T-helper 2 cell treated with Interferon-gamma antibody and Interleukin-4, amounts not matched to agents 5 μg/mL and 100 μg/mL, for 36 hours (primary cell): ENCODE results near the gene AMN1.
"Not testable (repeated sequence)": the region's sequence is repeated elsewhere in the genome, so short reads cannot be mapped to it uniquely, and the experiment has no call there.

Experiments used
- DNase-seq: peaks from one replicate; pipeline ENCODE4 v3.0.0; 2021; ENCODE audit warnings: low spot score
- H3K27ac Mint-ChIP-seq: one replicate; pipeline ENCODE4 v1.8.0; 2021; ENCODE audit warnings: mild to moderate bottlenecking, mixed read lengths
- H3K27me3 Mint-ChIP-seq: one replicate; pipeline ENCODE4 v1.8.0; 2021; ENCODE audit warnings: low read depth, mixed read lengths
- H3K36me3 Mint-ChIP-seq: one replicate; pipeline ENCODE4 v1.8.0; 2021; ENCODE audit warnings: low read depth, mixed read lengths
- H3K4me1 Mint-ChIP-seq: one replicate; pipeline ENCODE4 v1.8.0; 2021; ENCODE audit warnings: low read depth, mixed read lengths
- H3K4me3 Mint-ChIP-seq: one replicate; pipeline ENCODE4 v1.8.0; 2022; ENCODE audit warnings: mild to moderate bottlenecking, moderate library complexity, mixed read lengths
- H3K9me3 Mint-ChIP-seq: one replicate; pipeline ENCODE4 v1.8.0; 2021; ENCODE audit warnings: mixed read lengths

The AMN1 gene

DNA sequence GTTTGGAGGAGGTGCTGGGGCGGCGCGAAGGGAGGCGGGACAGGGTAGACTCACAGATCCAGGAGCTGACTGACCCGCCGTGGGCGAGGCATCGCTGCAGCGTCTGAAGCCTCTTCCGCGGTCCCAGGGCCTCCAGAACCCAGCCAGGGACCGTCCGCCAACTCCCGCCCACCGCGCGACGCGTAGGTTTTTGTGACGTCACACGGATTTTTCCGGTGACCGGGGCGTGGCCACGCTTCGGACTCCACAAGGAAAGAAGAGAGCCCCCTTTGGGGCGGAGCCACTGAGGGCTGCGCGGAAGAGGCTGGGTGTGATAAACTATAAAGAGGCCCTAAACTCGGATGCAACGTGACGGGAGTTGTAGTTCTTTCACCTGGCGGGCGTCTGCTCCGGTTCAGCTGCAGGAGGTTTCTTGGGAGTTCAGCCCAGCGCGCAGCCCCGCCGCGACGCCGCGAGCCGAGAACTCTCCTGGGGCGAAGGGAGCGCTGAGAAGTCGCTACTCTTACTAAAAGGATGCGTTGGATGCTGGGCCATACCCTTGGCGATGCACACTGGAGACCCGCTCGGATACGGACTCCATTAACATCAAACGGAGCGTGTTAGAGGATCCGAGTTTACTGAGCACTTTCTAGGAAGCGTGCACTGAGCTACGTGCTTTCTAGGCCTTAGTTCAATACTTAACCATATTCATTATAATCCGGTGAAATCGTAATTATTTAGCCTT, at the start of gene AMN1:
AMN1 (minus strand) TSS at position 105 of the 724 bp plus-strand sequence; CDS start at position 92, 13 bp downstream.
- H3K36me3 Mint-ChIP-seq: peaks cover 28% of the 10 kb centered on the region

DNA sequence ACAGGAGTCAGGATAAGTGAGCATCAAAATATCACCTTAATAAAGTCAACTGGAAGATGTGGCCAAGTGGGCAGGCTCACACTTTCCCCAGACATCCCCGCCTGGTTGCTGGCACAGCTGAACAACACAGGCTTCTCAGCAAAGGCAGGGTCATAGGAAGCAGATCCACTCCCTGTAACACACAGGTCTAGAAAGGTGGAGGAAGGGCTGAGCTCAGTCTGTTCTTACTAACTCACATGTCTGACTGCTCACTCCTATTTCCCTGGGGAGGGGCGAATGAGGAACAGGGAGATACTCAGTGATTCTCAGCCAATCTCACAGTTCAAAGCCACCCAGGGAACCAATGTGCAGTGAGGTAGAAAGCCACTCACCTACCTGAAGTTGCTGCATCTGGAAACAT, 45.0 kb upstream of the AMN1 start:
- no peaks in the 10 kb centered on the region for H3K9me3 Mint-ChIP-seq
- H3K4me3 Mint-ChIP-seq: no peak overlapping the region
- no peak overlapping the region for H3K27ac Mint-ChIP-seq
- H3K27me3 Mint-ChIP-seq: peaks cover 20% of the 10 kb centered on the region
- no peak for DNase-seq
- H3K4me1 Mint-ChIP-seq: peaks cover 3% of the 10 kb centered on the region
- H3K36me3 Mint-ChIP-seq: no peaks in the 10 kb centered on the region

More for the DNA sequence above, at the start of gene AMN1:
- peak within 1 kb of the TSS; percentile 98 for H3K27ac Mint-ChIP-seq
- peak; percentile 100 for DNase-seq
- H3K4me1 Mint-ChIP-seq: peaks cover 33% of the 10 kb centered on the region
- peak within 1 kb of the TSS; percentile 98 for H3K4me3 Mint-ChIP-seq
- no peaks in the 10 kb centered on the region for H3K27me3 Mint-ChIP-seq
- H3K9me3 Mint-ChIP-seq: peaks cover 18% of the 10 kb centered on the region

DNA sequence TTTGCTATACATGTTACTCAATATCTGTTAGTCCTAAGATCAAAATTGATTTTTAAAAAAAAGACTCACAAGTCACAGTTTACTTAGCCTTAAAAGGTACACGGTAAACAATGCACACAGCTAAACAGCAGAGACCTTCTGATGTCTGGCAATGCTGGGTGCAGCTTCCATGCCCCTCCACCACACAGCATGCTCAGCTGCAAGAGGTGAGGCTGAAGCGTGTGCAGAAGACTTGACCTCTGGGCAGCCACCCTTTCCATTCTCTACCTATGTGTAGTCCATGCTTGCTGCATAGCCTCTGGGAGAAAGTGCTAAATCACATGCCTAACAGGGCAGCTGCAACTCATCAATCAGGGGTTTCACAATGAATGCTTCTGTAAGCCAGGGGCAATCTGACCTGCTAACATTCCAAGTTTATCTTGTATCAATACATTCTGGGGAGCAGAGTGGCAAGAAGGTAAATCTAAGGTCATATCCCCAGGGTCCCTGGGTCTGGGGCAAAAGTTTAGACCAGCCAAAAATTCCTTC, 44.5 kb upstream of the AMN1 start:
- no peaks in the 10 kb centered on the region for H3K36me3 Mint-ChIP-seq
- H3K27me3 Mint-ChIP-seq: peaks cover 20% of the 10 kb centered on the region
- H3K9me3 Mint-ChIP-seq: no peaks in the 10 kb centered on the region
- DNase-seq: no peak
- H3K27ac Mint-ChIP-seq: no peak overlapping the region
- no peak overlapping the region for H3K4me3 Mint-ChIP-seq
- H3K4me1 Mint-ChIP-seq: peaks cover 3% of the 10 kb centered on the region

DNA sequence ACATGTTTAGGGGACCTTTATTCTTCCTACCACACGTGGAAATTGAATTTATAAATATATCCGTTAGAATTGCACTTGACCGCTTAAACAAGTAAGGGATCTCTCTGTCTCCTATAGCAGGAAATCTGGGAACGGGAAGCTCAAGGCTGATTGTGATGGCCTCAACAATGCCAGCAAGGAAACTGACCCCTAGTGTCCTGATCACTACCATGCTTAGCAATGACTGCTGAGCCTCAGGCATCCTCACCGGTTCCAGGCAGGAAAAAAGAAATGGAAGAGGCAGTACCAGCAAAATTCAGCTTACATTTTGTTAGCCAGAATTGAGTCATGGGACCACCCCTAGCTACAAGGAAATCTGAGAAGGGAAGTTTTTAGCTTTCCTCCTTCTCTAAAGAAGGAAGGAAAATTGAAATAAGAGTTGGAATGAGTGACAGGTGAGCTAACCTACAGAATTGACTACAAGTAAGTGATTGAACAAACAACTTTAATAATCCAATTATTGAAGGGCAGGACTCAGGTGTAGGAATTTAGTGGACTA, 43.9 kb upstream of the AMN1 start:
- no peak overlapping the region for H3K4me3 Mint-ChIP-seq
- H3K27ac Mint-ChIP-seq: no peak overlapping the region
- peaks cover 20% of the 10 kb centered on the region for H3K27me3 Mint-ChIP-seq
- H3K36me3 Mint-ChIP-seq: no peaks in the 10 kb centered on the region
- no peak for DNase-seq
- no peaks in the 10 kb centered on the region for H3K9me3 Mint-ChIP-seq
- H3K4me1 Mint-ChIP-seq: peaks cover 3% of the 10 kb centered on the region

DNA sequence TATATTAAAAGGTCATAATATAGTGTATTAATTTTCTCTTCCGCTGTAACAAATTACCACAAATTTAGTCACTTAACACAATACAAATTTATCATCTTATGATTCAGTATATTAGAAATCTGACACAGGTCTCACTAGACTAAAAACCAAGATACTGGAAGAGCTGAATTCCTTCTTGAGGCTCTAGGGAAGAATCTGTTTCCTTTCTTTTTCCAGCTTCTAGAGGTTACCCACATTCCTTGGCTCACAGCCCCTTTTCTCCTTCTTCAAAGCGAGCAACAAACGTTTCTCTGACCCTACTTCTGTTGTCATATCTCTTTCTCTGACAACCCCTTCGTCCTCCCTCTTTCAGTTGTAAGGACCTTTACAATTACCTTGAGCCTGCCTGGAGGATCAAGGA, 43.4 kb upstream of the AMN1 start:
- H3K9me3 Mint-ChIP-seq: no peaks in the 10 kb centered on the region
- no peak overlapping the region for H3K4me3 Mint-ChIP-seq
- DNase-seq: no peak
- no peaks in the 10 kb centered on the region for H3K36me3 Mint-ChIP-seq
- H3K4me1 Mint-ChIP-seq: peaks cover 4% of the 10 kb centered on the region
- H3K27ac Mint-ChIP-seq: no peak overlapping the region
- peaks cover 20% of the 10 kb centered on the region for H3K27me3 Mint-ChIP-seq

DNA sequence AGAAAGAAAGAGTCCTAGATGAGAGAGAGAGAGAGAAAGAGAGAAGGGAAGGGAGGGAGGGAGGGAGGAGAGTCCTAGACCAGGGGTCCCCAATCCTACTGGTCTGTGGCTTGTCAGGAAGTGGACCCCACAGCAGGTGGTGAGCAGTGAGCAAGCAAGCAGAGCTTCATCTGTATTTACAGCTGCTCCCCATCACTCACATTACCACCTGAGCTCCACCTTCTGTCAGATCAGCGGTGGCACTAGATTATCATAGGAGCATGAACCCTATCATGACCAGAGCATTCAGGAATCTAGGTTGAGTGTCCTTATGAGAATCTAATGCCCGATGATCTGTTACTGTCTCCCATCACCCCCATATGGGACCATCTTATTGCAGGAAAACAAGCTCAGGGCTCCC, 39.2 kb upstream of the AMN1 start:
- Mint-ChIP-seq H3K27me3 (peaks cover 10% of the 10 kb centered on the region), H3K9me3 (peaks cover 7% of the 10 kb centered on the region), H3K4me1 (peaks cover 7% of the 10 kb centered on the region), H3K36me3 (no peaks in the 10 kb centered on the region), H3K4me3 (no peak overlapping the region), H3K27ac (peak overlapping the region; percentile 53)
- DNase-seq: no peak

DNA sequence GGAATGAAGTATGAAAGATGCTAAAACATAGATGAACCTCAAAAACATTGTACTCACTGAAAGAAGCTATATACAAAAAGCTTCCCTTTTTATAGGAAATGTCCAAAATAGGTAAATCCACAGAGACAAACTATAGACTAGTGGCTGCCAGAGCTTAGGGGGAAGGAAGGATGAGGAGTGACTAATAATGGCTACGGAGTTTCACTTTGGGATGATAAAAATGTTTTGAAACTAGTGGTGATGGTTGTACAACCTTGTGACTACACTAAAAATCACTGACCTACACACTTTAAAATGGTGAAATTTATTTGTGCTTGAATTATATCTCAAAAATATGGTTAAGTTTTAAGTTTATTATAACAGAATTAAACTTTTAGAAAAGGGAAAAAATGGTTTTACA, 37.1 kb upstream of the AMN1 start:
- H3K27me3 Mint-ChIP-seq: peaks cover 2% of the 10 kb centered on the region
- peaks cover 7% of the 10 kb centered on the region for H3K9me3 Mint-ChIP-seq
- DNase-seq: no peak
- H3K27ac Mint-ChIP-seq: no peak overlapping the region
- no peak overlapping the region for H3K4me3 Mint-ChIP-seq
- no peaks in the 10 kb centered on the region for H3K36me3 Mint-ChIP-seq
- H3K4me1 Mint-ChIP-seq: peaks cover 8% of the 10 kb centered on the region

DNA sequence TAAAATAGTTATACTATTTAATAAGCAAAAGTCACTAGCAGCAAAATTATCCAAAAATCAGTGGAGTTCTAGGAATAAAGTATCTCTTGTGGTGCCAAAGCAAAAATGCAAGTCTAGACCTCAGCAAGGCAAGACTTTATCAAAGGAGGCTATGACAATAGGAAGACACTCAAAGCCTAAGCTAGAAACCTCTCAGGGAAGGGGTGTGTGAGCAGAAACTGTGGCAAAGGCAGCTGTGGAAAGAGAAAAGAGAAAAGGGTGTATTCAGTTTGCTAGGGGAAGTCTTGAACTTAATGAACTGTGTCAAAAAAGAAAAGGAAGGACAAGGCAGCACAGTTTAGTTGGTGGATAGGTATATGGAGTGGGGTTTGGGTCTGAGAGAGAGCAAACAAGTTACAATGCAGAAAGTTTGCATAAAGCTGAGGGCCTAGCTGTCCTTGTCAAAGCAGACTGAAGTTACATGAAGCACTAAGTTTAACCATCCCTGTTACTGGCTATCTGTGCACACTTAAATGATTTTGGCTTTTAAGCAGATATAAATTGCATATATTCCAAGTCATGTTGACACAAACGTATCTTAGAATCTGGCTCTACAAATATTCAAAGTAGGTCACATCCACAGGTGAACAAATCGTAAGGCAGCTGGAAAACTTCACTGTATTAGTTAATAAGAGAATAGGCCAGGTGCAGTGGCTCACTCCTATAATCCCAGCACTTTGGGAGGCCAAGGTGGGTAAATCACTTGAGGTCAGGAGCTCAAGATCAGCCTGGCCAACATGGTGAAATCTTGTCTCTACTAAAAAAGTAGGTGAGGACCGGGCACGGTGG, 31.0 kb upstream of the AMN1 start:
- no peak for DNase-seq
- peaks cover 9% of the 10 kb centered on the region for H3K4me1 Mint-ChIP-seq
- H3K27me3 Mint-ChIP-seq: no peaks in the 10 kb centered on the region
- peaks cover 7% of the 10 kb centered on the region for H3K9me3 Mint-ChIP-seq
- H3K27ac Mint-ChIP-seq: no peak overlapping the region
- H3K36me3 Mint-ChIP-seq: no peaks in the 10 kb centered on the region
- no peak overlapping the region for H3K4me3 Mint-ChIP-seq

DNA sequence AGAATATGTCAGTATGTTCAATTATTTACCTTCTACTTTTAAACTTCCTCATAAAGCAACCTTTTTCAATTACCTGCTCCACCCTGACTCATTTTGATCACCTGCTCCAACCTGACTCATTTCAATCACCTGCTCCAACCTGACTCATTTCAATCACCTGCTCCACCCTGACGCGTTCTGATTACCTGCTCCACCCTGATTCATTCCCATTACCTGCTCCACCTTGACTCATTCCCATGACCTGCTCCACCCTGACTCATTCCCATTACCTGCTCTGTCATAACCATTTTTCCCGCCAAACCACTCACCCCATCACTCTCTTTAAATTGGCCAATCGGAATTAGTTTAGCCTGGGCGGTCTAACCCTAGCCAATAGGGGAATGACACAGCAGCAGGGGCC, 29.5 kb upstream of the AMN1 start:
- H3K9me3 Mint-ChIP-seq, H3K4me3 Mint-ChIP-seq, H3K36me3 Mint-ChIP-seq, DNase-seq, H3K4me1 Mint-ChIP-seq, H3K27ac Mint-ChIP-seq, H3K27me3 Mint-ChIP-seq: not testable (repeated sequence)

DNA sequence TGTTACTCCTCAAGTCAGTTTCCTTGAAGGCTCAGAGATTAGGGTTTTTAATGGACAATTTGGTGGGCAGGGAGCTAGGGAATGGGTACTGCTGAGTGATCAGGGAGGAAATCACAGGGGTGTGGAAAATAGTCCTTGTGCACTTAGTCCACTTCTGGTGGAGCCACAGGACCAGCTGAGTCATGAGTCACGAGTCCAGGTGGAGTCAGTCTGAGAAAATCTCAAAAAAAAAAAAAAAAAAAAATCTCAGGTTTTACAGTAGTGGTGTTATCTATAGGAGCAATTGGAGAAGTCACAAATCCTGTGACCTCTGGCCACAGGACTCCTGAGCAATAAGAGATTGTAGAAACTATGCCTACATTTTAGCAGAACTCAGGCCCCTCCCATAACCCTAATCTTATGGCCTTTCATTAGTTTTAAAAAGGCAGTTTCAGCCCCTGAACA, 28.2 kb upstream of the AMN1 start:
- H3K9me3 Mint-ChIP-seq: no peaks in the 10 kb centered on the region

DNA sequence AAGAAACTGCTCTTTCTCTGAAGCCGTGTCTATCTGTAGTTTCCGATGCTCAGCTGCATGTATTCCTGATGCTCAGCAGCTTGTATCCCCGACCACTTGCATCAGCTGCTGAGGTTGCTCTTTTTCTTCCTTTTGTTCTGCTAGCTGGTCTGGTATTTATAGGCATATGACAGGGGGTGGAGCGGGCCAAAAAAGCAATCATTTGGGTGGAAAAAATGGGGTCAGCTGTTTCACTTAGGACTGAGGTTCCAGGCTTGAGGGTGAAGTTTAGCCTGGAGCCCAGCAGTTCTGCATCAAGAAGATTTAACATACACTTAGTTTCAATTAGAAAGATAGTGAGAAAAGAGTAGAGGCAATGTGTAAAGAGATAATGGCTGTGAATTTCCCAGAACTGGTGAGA, 23.6 kb upstream of the AMN1 start:
- no peak overlapping the region for H3K27ac Mint-ChIP-seq

More for the DNA sequence above, 28.2 kb upstream of the AMN1 start:
- Mint-ChIP-seq H3K4me1 (peaks cover 7% of the 10 kb centered on the region), H3K36me3 (no peaks in the 10 kb centered on the region), H3K4me3 (no peak overlapping the region), H3K27me3 (peaks cover 7% of the 10 kb centered on the region), H3K27ac (no peak overlapping the region)
- DNase-seq: no peak

DNA sequence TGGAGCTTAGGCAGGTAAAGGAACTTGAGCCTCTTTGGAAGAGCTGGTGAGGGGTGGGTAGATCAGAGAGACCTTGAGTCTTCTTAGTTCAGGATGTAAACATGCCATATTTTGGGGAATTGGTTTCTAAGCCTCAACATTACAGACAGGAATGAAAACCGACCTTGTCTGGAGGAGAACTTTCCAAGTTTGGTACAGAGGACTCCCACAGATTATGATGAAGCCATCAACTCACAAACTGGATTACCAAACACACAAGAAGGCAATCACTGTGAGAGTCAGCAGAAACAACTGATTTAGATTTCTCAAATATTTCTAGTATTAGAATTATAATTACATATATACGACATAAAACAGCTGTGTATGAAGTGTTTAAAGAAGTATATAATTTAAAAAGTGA, 22.3 kb upstream of the AMN1 start:
- Mint-ChIP-seq H3K9me3 (peaks cover 8% of the 10 kb centered on the region), H3K27me3 (peaks cover 17% of the 10 kb centered on the region), H3K4me1 (peaks cover 24% of the 10 kb centered on the region), H3K4me3 (no peak overlapping the region), H3K36me3 (peaks cover 4% of the 10 kb centered on the region), H3K27ac (no peak overlapping the region)
- DNase-seq: no peak

More for the DNA sequence above, 23.6 kb upstream of the AMN1 start:
- no peak overlapping the region for H3K4me3 Mint-ChIP-seq
- peaks cover 8% of the 10 kb centered on the region for H3K9me3 Mint-ChIP-seq
- peaks cover 20% of the 10 kb centered on the region for H3K4me1 Mint-ChIP-seq
- H3K27me3 Mint-ChIP-seq: peaks cover 17% of the 10 kb centered on the region
- H3K36me3 Mint-ChIP-seq: peaks cover 4% of the 10 kb centered on the region
- DNase-seq: no peak

DNA sequence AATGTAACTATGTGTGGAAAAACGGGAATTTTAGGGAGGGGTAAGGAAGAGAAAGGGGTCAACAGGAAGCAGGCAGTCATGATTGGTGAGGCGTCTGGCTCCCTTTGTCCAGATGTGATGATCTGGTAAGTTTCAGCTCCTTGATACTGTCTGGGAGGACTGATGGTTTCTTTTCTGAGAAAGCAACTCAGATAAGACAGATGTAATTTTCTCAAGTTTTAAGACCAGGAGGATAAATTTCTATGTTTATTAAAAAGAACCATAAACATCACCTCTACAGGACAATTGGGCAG, 21.9 kb upstream of the AMN1 start:
- DNase-seq: no peak
- Mint-ChIP-seq H3K4me3 (no peak overlapping the region), H3K36me3 (peaks cover 4% of the 10 kb centered on the region), H3K27me3 (peaks cover 20% of the 10 kb centered on the region), H3K27ac (no peak overlapping the region), H3K4me1 (peaks cover 24% of the 10 kb centered on the region), H3K9me3 (peaks cover 8% of the 10 kb centered on the region)
